GM12878 (cell line): Measurements from ENCODE around the gene SSBP2. TPM values are rescaled to one million over a fixed set of nuclear protein-coding genes. Genes with fewer than 3 reads are reported as not detected.

Experiments
- ATAC-seq: fragments of 200-7000 bp; cut with Tn5 transposase; 3 replicates; pipeline ENCODE4 v1.9.1; 2020; ENCODE audit warnings: mild to moderate bottlenecking, moderate library complexity
- BruUV-seq: library from RNA; stranded (reverse); fragments of 400-500 nt; replicated peaks from 2 replicates; lab custom pipeline; 2021; lab: Mats Ljungman, UMichigan
- CTCF ChIA-PET: fragments of 300-600 bp; sonication (Branson Sonifier 250); formaldehyde crosslinking; extraction: SDS; loops from one replicate; lab custom pipeline; 2021; ENCODE audit warnings: inconsistent platforms; lab: Yijun Ruan, JAX
- POLR2A ChIA-PET: fragments of 350-600 bp; formaldehyde crosslinking; extraction: SDS; loops from one replicate; lab custom pipeline; 2021; ENCODE audit warnings: inconsistent platforms; lab: Charles Lee
- RAD21 ChIA-PET: fragments of 300-600 bp; sonication (Branson Sonifier 250); formaldehyde crosslinking; loops from one replicate; lab custom pipeline; 2023; ENCODE audit warnings: antibody characterized with exemption; ENCODE audit not compliant: unreplicated experiment; lab: Charles Lee
- SMC1A ChIA-PET: fragments of 300-600 bp; sonication (Branson Sonifier 250); formaldehyde crosslinking; loops from one replicate; lab custom pipeline; 2023; ENCODE audit not compliant: unreplicated experiment, uncharacterized antibody; lab: Charles Lee
- DNase-seq: peaks from one replicate; pipeline ENCODE4 v3.0.0-alpha.2; 2011; ENCODE audit warnings: low read depth, low spot score
- FAIRE-seq: peaks from 3 replicates; lab custom pipeline; 2011; peaks lifted over from hg19 to GRCh38; lab: Jason Lieb, UNC
- H2AFZ ChIP-seq: 2 replicates; pipeline ENCODE4 v1.6.0; 2011; ENCODE audit warnings: low read depth, low read length, control low read depth; ENCODE audit not compliant: control insufficient read depth
- H3K27ac ChIP-seq: 2 replicates; pipeline ENCODE4 v1.5.1; 2011; ENCODE audit warnings: control low read depth; ENCODE audit not compliant: control insufficient read depth, insufficient read depth
- H3K27me3 ChIP-seq, 2 experiments: replicated peaks in 1 of 2; 2 replicates each; pipeline versions ENCODE4 v1.6.0 to v1.6.1; 2011; ENCODE audit warnings: low read length in 1 of 2; ENCODE audit not compliant: control insufficient read depth in 2 of 2, insufficient read depth in 2 of 2
- H3K36me3 ChIP-seq, 2 experiments: 2 replicates each; pipeline ENCODE4 v1.5.1; 2011; ENCODE audit warnings: low read length in 1 of 2; ENCODE audit not compliant: control insufficient read depth in 2 of 2, insufficient read depth in 2 of 2
- H3K4me1 ChIP-seq: 2 replicates; pipeline ENCODE4 v1.6.1; 2011; ENCODE audit warnings: mild to moderate bottlenecking, low read length, moderate library complexity, mixed read lengths; ENCODE audit not compliant: control insufficient read depth, insufficient read depth
- H3K4me2 ChIP-seq: 2 replicates; pipeline ENCODE4 v1.6.0; 2011; ENCODE audit warnings: control low read depth; ENCODE audit not compliant: control insufficient read depth, insufficient read depth
- H3K4me3 ChIP-seq: fragments of 200-600 bp; sonication (generic); 2 replicates; pipeline ENCODE4 v1.5.1; 2016
- H3K79me2 ChIP-seq: 2 replicates; pipeline ENCODE4 v1.6.0; 2011; ENCODE audit warnings: low read length; ENCODE audit not compliant: control insufficient read depth, insufficient read depth
- H3K9ac ChIP-seq: 2 replicates; pipeline ENCODE4 v1.8.0; 2011; ENCODE audit warnings: low read length, control low read depth, mixed read lengths; ENCODE audit not compliant: control insufficient read depth, insufficient read depth
- H3K9me3 ChIP-seq: replicated peaks from 3 replicates; pipeline ENCODE4 v1.5.1; 2011; ENCODE audit warnings: mild to moderate bottlenecking, low read length; ENCODE audit not compliant: control insufficient read depth, insufficient read depth
- H4K20me1 ChIP-seq: 2 replicates; pipeline ENCODE4 v1.6.0; 2011; ENCODE audit not compliant: control insufficient read depth, insufficient read depth
- ASH2L ChIP-seq: fragments of 300-600, 200-600 bp; sonication (generic); IDR thresholded peaks from 2 replicates; pipeline ENCODE4 v1.6.1; 2017; ENCODE audit warnings: low read depth, mild to moderate bottlenecking, borderline replicate concordance
- NFIC ChIP-seq: IDR thresholded peaks from 2 replicates; pipeline ENCODE4 v1.6.1; 2012; ENCODE audit warnings: low read depth, mild to moderate bottlenecking, inconsistent platforms, low read length, moderate library complexity
- POU2F2 ChIP-seq: IDR thresholded peaks from 3 replicates; pipeline ENCODE4 v1.6.1; 2011; ENCODE audit warnings: low read depth, mild to moderate bottlenecking, low read length, borderline replicate concordance
- TCF7 ChIP-seq: IDR thresholded peaks from 2 replicates; pipeline ENCODE4 v1.6.1; 2014; ENCODE audit warnings: antibody characterized with exemption, borderline replicate concordance
- YBX1 ChIP-seq: fragments of 450-650 bp; IDR thresholded peaks from 2 replicates; pipeline ENCODE4 v1.6.1; 2016; ENCODE audit warnings: antibody characterized with exemption
- WGBS: methylation state at CpG from one replicate; pipeline ENCODE4 v1.1.6; 2016; ENCODE audit warnings: low lambda C conversion rate; ENCODE audit not compliant: insufficient replicate concordance, insufficient coverage; ENCODE audit errors: missing lambda C conversion rate; 5-methylcytosine and 5-hydroxymethylcytosine counted together
- in situ Hi-C: fragments of 300-500 bp; cut with MboI; formaldehyde crosslinking; loops from 9 replicates; pipeline ENCODE4 v1.14.3; 2018; ENCODE audit warnings: mixed read lengths
- intact Hi-C: fragments of 100-400 bp; cut with micrococcal nuclease; formaldehyde crosslinking; loops from one replicate; pipeline ENCODE4 v1.14.2; 2022; ENCODE audit not compliant: unreplicated experiment
- polyA plus RNA-seq, 11 experiments: library from polyadenylated mRNA; depleted of rRNA in 4 of 11; unstranded in 6 of 11; stranded (reverse) in 5 of 11; fragments of >200 nt; fragmentation: Nextera tagmentation in 4 of 11; fragmentation: Illumina TruSeq in 1 of 11; extraction: Ambion mirVana in 4 of 11; extraction: Trizol in 1 of 11; gene quantifications; 1 replicate in 1 of 11; 2 replicates in 10 of 11; pipeline versions ENCODE4 v1.2.1 to v1.2.3, GENCODE V29; 2011 to 2016; ENCODE audit warnings: inconsistent platforms in 2 of 11, missing spikeins in 2 of 11, low read depth in 1 of 11
- total RNA-seq, 4 experiments: library from RNA; depleted of rRNA in 3 of 4; stranded (reverse); fragments of >200 nt in 3 of 4; fragmentation: Illumina TruSeq in 1 of 4; extraction: Trizol in 1 of 4; gene quantifications; 2 replicates each; pipeline versions ENCODE4 v1.2.1 to v1.2.3, GENCODE V29; 2013 to 2021
- TF ChIP-seq, protein P1 (sequence below): fragments of 450-650 bp; IDR thresholded peaks from 2 replicates; pipeline ENCODE4 v1.6.1; 2018; ENCODE audit warnings: mild to moderate bottlenecking, low read depth, moderate library complexity; ENCODE audit not compliant: partially characterized antibody

The SSBP2 gene
- total and polyA plus RNA-seq, 10 of the 15 experiments (the other 5 are each of a cell fraction or from before 2014, with no cell fraction given): 52.2 to 132 (median 110) TPM

DNA sequence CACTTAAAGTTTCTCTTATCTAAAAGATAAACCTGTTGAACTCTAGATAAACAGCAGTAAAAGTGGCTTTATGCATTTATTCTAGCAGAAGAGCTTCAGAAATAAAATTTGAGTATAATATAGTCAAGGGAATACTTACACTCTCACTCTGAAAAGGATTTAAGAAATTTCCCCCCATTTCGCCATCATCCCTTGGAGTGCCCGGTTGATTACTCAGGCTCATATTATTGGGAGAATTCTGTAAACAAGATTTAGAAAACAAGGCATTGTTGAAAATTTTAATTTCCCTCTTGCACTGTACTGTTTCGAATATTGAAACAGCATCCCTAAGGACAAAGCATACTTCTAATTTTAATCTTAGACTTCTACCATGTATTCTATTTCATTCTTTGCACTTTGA, 322.5 kb downstream of the SSBP2 start:
- ChIA-PET POLR2A (no interaction called here), SMC1A (interaction anchor here (6.4 kb wide), 1 partner anchor 736 kb away, joined by 95 read pairs; no protein-coding TSS in a partner anchor), CTCF (interaction anchor here (0.7 to 6.9 kb wide), 8 partner anchors 12 to 827 kb away, joined by 3 to 87 read pairs (median 4); no protein-coding TSS in a partner anchor), RAD21 (interaction anchor here (1.4 to 7.6 kb wide), 2 partner anchors 424 to 736 kb away, joined by 3 to 97 read pairs; no protein-coding TSS in a partner anchor)
- Histone ChIP-seq H3K27ac (no peak overlapping the region), H3K9me3 (no peaks in the 10 kb centered on the region), H3K27me3 (no peaks in the 10 kb centered on the region), H3K36me3 (no peaks in the 10 kb centered on the region; a peak in 2 of 4 replicates), H3K9ac (no peak overlapping the region), H3K4me2 (no peak overlapping the region), H2AFZ (no peak overlapping the region), H3K4me3 (no peak overlapping the region), H3K79me2 (no peaks in the 10 kb centered on the region), H3K4me1 (no peaks in the 10 kb centered on the region), H4K20me1 (no peaks in the 10 kb centered on the region)
- in situ Hi-C loops (loop anchor here (10.0 kb wide), 1 partner anchor 796 kb away; no protein-coding TSS in a partner anchor), intact Hi-C loops (loop anchor here (5.0 to 10.0 kb wide), 2 partner anchors 326 to 424 kb away; partner anchors contain the start of gene SSBP2)
- DNase-seq (no peak), FAIRE-seq (no peak), ATAC-seq (no peak)
- no peak for TF ChIP-seq TCF7
- TF ChIP-seq YBX1: no peak
- no peak for TF ChIP-seq ASH2L
- TF ChIP-seq NFIC: no peak
- TF ChIP-seq, protein P1, sequence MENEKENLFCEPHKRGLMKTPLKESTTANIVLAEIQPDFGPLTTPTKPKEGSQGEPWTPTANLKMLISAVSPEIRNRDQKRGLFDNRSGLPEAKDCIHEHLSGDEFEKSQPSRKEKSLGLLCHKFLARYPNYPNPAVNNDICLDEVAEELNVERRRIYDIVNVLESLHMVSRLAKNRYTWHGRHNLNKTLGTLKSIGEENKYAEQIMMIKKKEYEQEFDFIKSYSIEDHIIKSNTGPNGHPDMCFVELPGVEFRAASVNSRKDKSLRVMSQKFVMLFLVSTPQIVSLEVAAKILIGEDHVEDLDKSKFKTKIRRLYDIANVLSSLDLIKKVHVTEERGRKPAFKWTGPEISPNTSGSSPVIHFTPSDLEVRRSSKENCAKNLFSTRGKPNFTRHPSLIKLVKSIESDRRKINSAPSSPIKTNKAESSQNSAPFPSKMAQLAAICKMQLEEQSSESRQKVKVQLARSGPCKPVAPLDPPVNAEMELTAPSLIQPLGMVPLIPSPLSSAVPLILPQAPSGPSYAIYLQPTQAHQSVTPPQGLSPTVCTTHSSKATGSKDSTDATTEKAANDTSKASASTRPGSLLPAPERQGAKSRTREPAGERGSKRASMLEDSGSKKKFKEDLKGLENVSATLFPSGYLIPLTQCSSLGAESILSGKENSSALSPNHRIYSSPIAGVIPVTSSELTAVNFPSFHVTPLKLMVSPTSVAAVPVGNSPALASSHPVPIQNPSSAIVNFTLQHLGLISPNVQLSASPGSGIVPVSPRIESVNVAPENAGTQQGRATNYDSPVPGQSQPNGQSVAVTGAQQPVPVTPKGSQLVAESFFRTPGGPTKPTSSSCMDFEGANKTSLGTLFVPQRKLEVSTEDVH: no peak
- TF ChIP-seq POU2F2: no peak
- no TSS peak for BruUV-seq
- WGBS: 100% methylated on average over 3 of the region's 3 CpGs
